Natural killer cell (primary cell): ENCODE measurements around the gene BMP6. TPM values are rescaled to one million over a fixed set of nuclear protein-coding genes. Genes with fewer than 3 reads are reported as not detected.

Experiments used
- ATAC-seq, 3 donors: fragments of 150-1000 bp in 2 of 3; fragments of 200-7000 bp in 1 of 3; cut with Tn5 transposase; 1 replicate in 1 of 3; 2 replicates in 2 of 3; pipeline ENCODE4 v1.10.0; 2021; ENCODE audit warnings: mild to moderate bottlenecking in 2 of 3, moderate library complexity in 2 of 3
- DNase-seq, 2 donors: peaks; one replicate each; pipeline versions ENCODE4 v3.0.0 to v3.0.0-alpha.2; 2013 to 2021; ENCODE audit warnings: mixed read lengths in 1 of 2
- H3K27ac ChIP-seq: one replicate; pipeline ENCODE4 v1.5.1; 2013; ENCODE audit warnings: mild to moderate bottlenecking, low read length
- H3K27me3 ChIP-seq: one replicate; pipeline ENCODE4 v1.6.1; 2013; ENCODE audit warnings: low read length; ENCODE audit not compliant: control insufficient read depth, insufficient read depth
- H3K36me3 ChIP-seq: one replicate; pipeline ENCODE4 v1.6.1; 2013; ENCODE audit warnings: low read length; ENCODE audit not compliant: control insufficient read depth, insufficient read depth
- H3K4me1 ChIP-seq: one replicate; pipeline ENCODE4 v1.6.1; 2013; ENCODE audit warnings: low read length; ENCODE audit not compliant: control insufficient read depth, insufficient read depth
- H3K4me3 ChIP-seq: one replicate; pipeline ENCODE4 v1.5.1; 2013; ENCODE audit warnings: low read length
- H3K9me3 ChIP-seq: one replicate; pipeline ENCODE4 v1.6.1; 2013; ENCODE audit warnings: low read length; ENCODE audit not compliant: control insufficient read depth, insufficient read depth
- H3K27ac Mint-ChIP-seq, 2 donors: one replicate each; pipeline ENCODE4 v1.8.0; 2022; ENCODE audit warnings: mild to moderate bottlenecking in 2 of 2, mixed read lengths in 2 of 2, moderate library complexity in 1 of 2
- H3K27me3 Mint-ChIP-seq, 2 donors: one replicate each; pipeline ENCODE4 v1.8.0; 2022; ENCODE audit warnings: low read depth in 2 of 2, mixed read lengths in 2 of 2
- H3K36me3 Mint-ChIP-seq: one replicate; pipeline ENCODE4 v1.8.0; 2022; ENCODE audit warnings: mixed read lengths
- H3K4me1 Mint-ChIP-seq, 2 donors: one replicate each; pipeline ENCODE4 v1.8.0; 2022; ENCODE audit warnings: mixed read lengths in 2 of 2
- H3K4me3 Mint-ChIP-seq: one replicate; pipeline ENCODE4 v1.8.0; 2022; ENCODE audit warnings: mild to moderate bottlenecking, moderate library complexity, mixed read lengths
- H3K9me3 Mint-ChIP-seq, 2 donors: one replicate each; pipeline ENCODE4 v1.8.0; 2022; ENCODE audit warnings: mixed read lengths in 2 of 2
- WGBS: methylation state at CpG from one replicate; pipeline ENCODE4 v1.1.7; 2013; ENCODE audit warnings: missing lambda C conversion rate; ENCODE audit not compliant: insufficient coverage; 5-methylcytosine and 5-hydroxymethylcytosine counted together
- intact Hi-C: fragments of 100-400 bp; cut with micrococcal nuclease; formaldehyde crosslinking; loops from one replicate; pipeline ENCODE4 v1.14.2; 2022
- total RNA-seq, 4 donors: library from RNA; stranded (reverse); fragments of 120-200 nt in 1 of 4; gene quantifications; one replicate each; pipeline versions ENCODE4 v1.2.3 to v1.2.4, GENCODE V29; 2013 to 2022
- TF ChIP-seq, protein P1 (sequence below): fragments of 200-600 bp; IDR thresholded peaks from one replicate; pipeline ENCODE4 v1.8.0; 2022; ENCODE audit warnings: antibody characterized with exemption

BMP6 gene
- total RNA-seq, 3 donors from 2014 or later (not counting 1 experiment from before 2014, with no cell fraction given), result 0.25 to 2.6 (median 0.73) TPM

- ATAC-seq, result no peak
- WGBS, result 100% methylated on average over 3 of the region's 5 CpGs
- Histone ChIP-seq H3K4me3 (no peak overlapping the region), H3K9me3 (no peaks in the 10 kb centered on the region), H3K27ac (no peak overlapping the region), H3K27me3 (no peaks in the 10 kb centered on the region), H3K36me3 (no peaks in the 10 kb centered on the region), H3K4me1 (no peaks in the 10 kb centered on the region)
- intact Hi-C loops, result no loop called here
- H3K27me3 Mint-ChIP-seq, result peaks cover 0 to 11% of the 10 kb centered on the region in 2 donors
- H3K4me3 Mint-ChIP-seq, result no peak overlapping the region
- H3K9me3 Mint-ChIP-seq, result peaks cover 0 to 3% of the 10 kb centered on the region in 2 donors
- no peaks in the 10 kb centered on the region for H3K4me1 Mint-ChIP-seq
- H3K36me3 Mint-ChIP-seq, result no peaks in the 10 kb centered on the region
- DNase-seq, result no peak
- TF ChIP-seq, protein P1, sequence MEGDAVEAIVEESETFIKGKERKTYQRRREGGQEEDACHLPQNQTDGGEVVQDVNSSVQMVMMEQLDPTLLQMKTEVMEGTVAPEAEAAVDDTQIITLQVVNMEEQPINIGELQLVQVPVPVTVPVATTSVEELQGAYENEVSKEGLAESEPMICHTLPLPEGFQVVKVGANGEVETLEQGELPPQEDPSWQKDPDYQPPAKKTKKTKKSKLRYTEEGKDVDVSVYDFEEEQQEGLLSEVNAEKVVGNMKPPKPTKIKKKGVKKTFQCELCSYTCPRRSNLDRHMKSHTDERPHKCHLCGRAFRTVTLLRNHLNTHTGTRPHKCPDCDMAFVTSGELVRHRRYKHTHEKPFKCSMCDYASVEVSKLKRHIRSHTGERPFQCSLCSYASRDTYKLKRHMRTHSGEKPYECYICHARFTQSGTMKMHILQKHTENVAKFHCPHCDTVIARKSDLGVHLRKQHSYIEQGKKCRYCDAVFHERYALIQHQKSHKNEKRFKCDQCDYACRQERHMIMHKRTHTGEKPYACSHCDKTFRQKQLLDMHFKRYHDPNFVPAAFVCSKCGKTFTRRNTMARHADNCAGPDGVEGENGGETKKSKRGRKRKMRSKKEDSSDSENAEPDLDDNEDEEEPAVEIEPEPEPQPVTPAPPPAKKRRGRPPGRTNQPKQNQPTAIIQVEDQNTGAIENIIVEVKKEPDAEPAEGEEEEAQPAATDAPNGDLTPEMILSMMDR, result no peak
- no peak overlapping the region for H3K27ac Mint-ChIP-seq
These were observed 95.5 kb downstream of the BMP6 start for GRCh38 chr6:7821426-7821825.

DNA sequence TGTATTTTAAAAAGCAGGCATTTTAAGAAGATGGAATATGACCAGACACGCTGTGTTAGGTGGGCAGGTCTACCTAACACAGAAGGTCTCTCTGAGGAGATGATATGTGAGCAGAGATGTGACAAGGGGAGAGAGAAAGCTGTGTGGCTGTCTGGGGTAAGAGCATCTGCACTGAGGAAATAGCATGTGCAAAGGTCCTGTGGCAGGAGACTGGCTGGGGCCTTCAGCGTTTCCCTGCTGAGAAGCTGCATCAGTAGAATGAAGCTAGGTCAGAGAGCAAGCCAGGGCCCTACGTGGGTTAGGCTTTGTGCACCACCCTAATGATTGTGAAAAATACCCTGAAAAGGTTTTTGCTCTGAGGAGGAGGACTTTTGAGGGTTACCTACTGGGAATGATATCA is 97.7 kb downstream of the BMP6 start:
- 84% methylated on average over 3 of the region's 3 CpGs for WGBS
- peaks cover 0 to 11% of the 10 kb centered on the region in 2 donors for H3K27me3 Mint-ChIP-seq
- H3K9me3 Mint-ChIP-seq, result peaks cover 0 to 3% of the 10 kb centered on the region in 2 donors
- no peaks in the 10 kb centered on the region for H3K4me1 Mint-ChIP-seq
- H3K36me3 Mint-ChIP-seq, result no peaks in the 10 kb centered on the region
- H3K27ac Mint-ChIP-seq, result no peak overlapping the region
- TF ChIP-seq, protein P1, result no peak
- ATAC-seq (no peak), DNase-seq (no peak)
- Histone ChIP-seq H3K27ac (no peak overlapping the region), H3K27me3 (no peaks in the 10 kb centered on the region), H3K36me3 (no peaks in the 10 kb centered on the region), H3K4me3 (no peak overlapping the region), H3K9me3 (no peaks in the 10 kb centered on the region), H3K4me1 (no peaks in the 10 kb centered on the region)
- H3K4me3 Mint-ChIP-seq, result no peak overlapping the region
- intact Hi-C loops, result no loop called here

- ATAC-seq (no peak), DNase-seq (no peak)
- TF ChIP-seq, protein P1, result no peak
- H3K27me3 Mint-ChIP-seq, result peaks cover 0 to 12% of the 10 kb centered on the region in 2 donors
- Histone ChIP-seq H3K27me3 (no peaks in the 10 kb centered on the region), H3K27ac (no peak overlapping the region), H3K36me3 (no peaks in the 10 kb centered on the region), H3K9me3 (no peaks in the 10 kb centered on the region), H3K4me3 (no peak overlapping the region), H3K4me1 (no peaks in the 10 kb centered on the region)
- 87% methylated on average over 5 of the region's 5 CpGs for WGBS
- no peak overlapping the region for H3K4me3 Mint-ChIP-seq
- no peak overlapping the region for H3K27ac Mint-ChIP-seq
- H3K9me3 Mint-ChIP-seq, result peaks cover 0 to 3% of the 10 kb centered on the region in 2 donors
- no peaks in the 10 kb centered on the region for H3K36me3 Mint-ChIP-seq
- no peaks in the 10 kb centered on the region for H3K4me1 Mint-ChIP-seq
- intact Hi-C loops, result no loop called here
These were observed 100.1 kb downstream of the BMP6 start for GRCh38 chr6:7825986-7826385.

- TF ChIP-seq, protein P1, result no peak
- Histone ChIP-seq H3K27me3 (no peaks in the 10 kb centered on the region), H3K4me1 (no peaks in the 10 kb centered on the region), H3K4me3 (no peak overlapping the region), H3K27ac (no peak overlapping the region), H3K9me3 (no peaks in the 10 kb centered on the region), H3K36me3 (no peaks in the 10 kb centered on the region)
- H3K4me1 Mint-ChIP-seq, result no peaks in the 10 kb centered on the region
- DNase-seq (no peak), ATAC-seq (no peak)
- H3K4me3 Mint-ChIP-seq, result no peak overlapping the region
- intact Hi-C loops, result no loop called here
- H3K27me3 Mint-ChIP-seq, result peaks cover 0 to 13% of the 10 kb centered on the region in 2 donors
- H3K36me3 Mint-ChIP-seq, result no peaks in the 10 kb centered on the region
- 95% methylated on average over 7 of the region's 7 CpGs for WGBS
- peaks cover 0 to 3% of the 10 kb centered on the region in 2 donors for H3K9me3 Mint-ChIP-seq
- H3K27ac Mint-ChIP-seq, result no peak overlapping the region
These were observed 101.2 kb downstream of the BMP6 start for GRCh38 chr6:7827142-7827541.
